Spinal cord (tissue), 10 donors: Measurements from ENCODE around the gene DENND10. TPM values are rescaled to one million over a fixed set of nuclear protein-coding genes. Genes with fewer than 3 reads are reported as not detected.
"Not testable (repeated sequence)": the region's sequence is repeated elsewhere in the genome, so short reads cannot be mapped to it uniquely, and the experiment has no call there.

Experiments used
- DNase-seq, 6 donors: peaks; one replicate each; pipeline versions ENCODE4 v3.0.0 to v3.0.0-alpha.2; 2013 to 2015; ENCODE audit warnings: low spot score in 6 of 6, low read depth in 4 of 6
- H3K27ac ChIP-seq: one replicate; pipeline ENCODE4 v1.5.1; 2013; ENCODE audit warnings: low read depth, low read length, control low read depth
- H3K27me3 ChIP-seq: one replicate; pipeline ENCODE4 v1.6.1; 2013; ENCODE audit warnings: low read length; ENCODE audit not compliant: control insufficient read depth, insufficient read depth
- H3K36me3 ChIP-seq: one replicate; pipeline ENCODE4 v1.6.1; 2013; ENCODE audit warnings: low read length; ENCODE audit not compliant: control insufficient read depth, insufficient read depth
- H3K4me1 ChIP-seq: one replicate; pipeline ENCODE4 v1.6.1; 2013; ENCODE audit warnings: low read length; ENCODE audit not compliant: control insufficient read depth, insufficient read depth
- H3K4me3 ChIP-seq: one replicate; pipeline ENCODE4 v1.5.1; 2013; ENCODE audit warnings: low read depth, low read length, control low read depth
- H3K9me3 ChIP-seq: one replicate; pipeline ENCODE4 v1.6.1; 2013; ENCODE audit warnings: low read length; ENCODE audit not compliant: control insufficient read depth, insufficient read depth
- WGBS: methylation state at CpG from one replicate; pipeline ENCODE4 v1.1.5; 2013; ENCODE audit warnings: missing lambda C conversion rate; ENCODE audit not compliant: insufficient coverage; 5-methylcytosine and 5-hydroxymethylcytosine counted together
- polyA plus RNA-seq, 2 donors: library from polyadenylated mRNA; unstranded; fragments of 120-200 nt; gene quantifications; one replicate each; pipeline ENCODE4 v1.2.1, GENCODE V29; 2013; ENCODE audit not compliant: insufficient read length in 2 of 2
- total RNA-seq, 2 donors: library from RNA; depleted of rRNA in 1 of 2; stranded (reverse); fragments of 120-200 nt in 1 of 2; fragments of >200 nt in 1 of 2; gene quantifications; one replicate each; pipeline versions ENCODE4 v1.2.3 to v1.2.4, GENCODE V29; 2013 to 2014
- donor health status: healthy.

Gene DENND10
- total and polyA plus RNA-seq, 4 donors, result 47.4 to 61.3 (median 53.2) TPM

GRCh38 chr10:119139464-119140067 lies 35.7 kb downstream of the DENND10 start:
- Histone ChIP-seq H3K4me3 (no peak overlapping the region), H3K27me3 (no peaks in the 10 kb centered on the region), H3K36me3 (peaks cover 40% of the 10 kb centered on the region), H3K9me3 (no peaks in the 10 kb centered on the region), H3K27ac (no peak overlapping the region), H3K4me1 (no peaks in the 10 kb centered on the region)
- peak in 2 of 6 donors; percentile 26 to 49 for DNase-seq
- 76% methylated on average over 11 of the region's 13 CpGs for WGBS

- peaks cover 37% of the 10 kb centered on the region for H3K36me3 ChIP-seq
- H3K4me3 ChIP-seq, result no peak overlapping the region
Observed at GRCh38 chr10:119140603-119141245, 36.8 kb downstream of the DENND10 start.

GRCh38 chr10:119143657-119144056 lies 39.7 kb downstream of the DENND10 start:
- H3K4me3 ChIP-seq, result no peak overlapping the region
- H3K4me1 ChIP-seq, result no peaks in the 10 kb centered on the region
- no peaks in the 10 kb centered on the region for H3K27me3 ChIP-seq
- no peak for DNase-seq
- H3K36me3 ChIP-seq, result peaks cover 50% of the 10 kb centered on the region
- no peak overlapping the region for H3K27ac ChIP-seq
- H3K9me3 ChIP-seq, result no peaks in the 10 kb centered on the region
- 70% methylated on average over 5 of the region's 10 CpGs for WGBS

More at GRCh38 chr10:119140603-119141245, 36.8 kb downstream of the DENND10 start:
- H3K4me1 ChIP-seq, result no peaks in the 10 kb centered on the region
- no peak for DNase-seq
- H3K27ac ChIP-seq, result no peak overlapping the region
- no peaks in the 10 kb centered on the region for H3K9me3 ChIP-seq
- WGBS, result 86% methylated on average over 16 of the region's 21 CpGs
- H3K27me3 ChIP-seq, result no peaks in the 10 kb centered on the region

- H3K27ac ChIP-seq, result no peak overlapping the region
- H3K9me3 ChIP-seq, result no peaks in the 10 kb centered on the region
- DNase-seq, result no peak
- no peaks in the 10 kb centered on the region for H3K27me3 ChIP-seq
- 93% methylated on average over 4 of the region's 8 CpGs for WGBS
- peaks cover 56% of the 10 kb centered on the region for H3K36me3 ChIP-seq
- H3K4me3 ChIP-seq, result no peak overlapping the region
- no peaks in the 10 kb centered on the region for H3K4me1 ChIP-seq
Observed at GRCh38 chr10:119149157-119149556, 45.2 kb downstream of the DENND10 start.

GRCh38 chr10:119149729-119150128 lies 45.8 kb downstream of the DENND10 start:
- H3K36me3 ChIP-seq, result peaks cover 62% of the 10 kb centered on the region
- H3K9me3 ChIP-seq, result no peaks in the 10 kb centered on the region
- no peak for DNase-seq
- H3K4me1 ChIP-seq, result no peaks in the 10 kb centered on the region
- WGBS, result 77% methylated on average over 9 of the region's 13 CpGs
- no peaks in the 10 kb centered on the region for H3K27me3 ChIP-seq
- no peak overlapping the region for H3K27ac ChIP-seq
- H3K4me3 ChIP-seq, result no peak overlapping the region

GRCh38 chr10:119151601-119152000 lies 47.7 kb downstream of the DENND10 start:
- H3K27me3 ChIP-seq, H3K4me1 ChIP-seq, H3K9me3 ChIP-seq, H3K4me3 ChIP-seq, H3K27ac ChIP-seq, DNase-seq: not testable (repeated sequence)
- WGBS, result 100% methylated on average over 1 of the region's 6 CpGs
- H3K36me3 ChIP-seq, result peaks cover 73% of the 10 kb centered on the region

GRCh38 chr10:119153041-119153440 lies 49.1 kb downstream of the DENND10 start:
- DNase-seq, result no peak
- Histone ChIP-seq H3K9me3 (no peaks in the 10 kb centered on the region), H3K4me3 (no peak overlapping the region), H3K4me1 (no peaks in the 10 kb centered on the region), H3K27ac (no peak overlapping the region), H3K27me3 (no peaks in the 10 kb centered on the region), H3K36me3 (peaks cover 60% of the 10 kb centered on the region)
- WGBS, result 100% methylated on average over 3 of the region's 5 CpGs

GRCh38 chr10:119153661-119154060 lies 49.7 kb downstream of the DENND10 start:
- Histone ChIP-seq H3K36me3 (peaks cover 62% of the 10 kb centered on the region), H3K27ac (no peak overlapping the region), H3K9me3 (no peaks in the 10 kb centered on the region), H3K4me1 (no peaks in the 10 kb centered on the region), H3K4me3 (no peak overlapping the region), H3K27me3 (no peaks in the 10 kb centered on the region)
- DNase-seq, result no peak
- WGBS, result 91% methylated on average over 10 of the region's 12 CpGs

GRCh38 chr10:119159332-119159731 lies 55.4 kb downstream of the DENND10 start:
- Histone ChIP-seq H3K27me3 (no peaks in the 10 kb centered on the region), H3K4me3 (no peak overlapping the region), H3K36me3 (peaks cover 44% of the 10 kb centered on the region), H3K9me3 (no peaks in the 10 kb centered on the region), H3K27ac (no peak overlapping the region), H3K4me1 (peaks cover 8% of the 10 kb centered on the region)
- WGBS, result 81% methylated on average over 4 of the region's 8 CpGs
- DNase-seq, result no peak
